HepG2 (cell line): ENCODE data around the gene HCK. TPM values are rescaled to one million over a fixed set of nuclear protein-coding genes. Genes with fewer than 3 reads are reported as not detected.

Source experiments
- AGO1 ChIP-seq: fragments of 200-400 bp; formaldehyde crosslinking; IDR thresholded peaks from 2 replicates; pipeline ENCODE4 v1.6.1; 2017; ENCODE audit warnings: mild to moderate bottlenecking, low read depth, low read length, moderate library complexity; ENCODE audit not compliant: poor library complexity, severe bottlenecking
- EP300 ChIP-seq, 3 experiments: sonication (generic) in 1 of 3; formaldehyde crosslinking in 1 of 3; IDR thresholded peaks; 2 replicates each; pipeline versions ENCODE4 v1.5.1 to v1.6.1; 2011 to 2020; ENCODE audit warnings: low read depth in 2 of 3, low read length in 2 of 3, borderline replicate concordance in 1 of 3, improper control_type of control experiment in 1 of 3, mild to moderate bottlenecking in 1 of 3, missing genetic modification reagents in 1 of 3, moderate library complexity in 1 of 3
- KDM5B ChIP-seq: sonication (generic); formaldehyde crosslinking; IDR thresholded peaks from 2 replicates; pipeline ENCODE4 v1.4.0; 2020; ENCODE audit warnings: missing genetic modification reagents, mild to moderate bottlenecking, borderline replicate concordance
- KLF6 ChIP-seq: IDR thresholded peaks from 2 replicates; pipeline ENCODE4 v1.8.0; 2016; ENCODE audit warnings: missing biosample characterization, missing genetic modification reagents
- KLF9 ChIP-seq: IDR thresholded peaks from 2 replicates; pipeline ENCODE4 v1.6.1; 2016; ENCODE audit warnings: low read depth
- KMT2A ChIP-seq: sonication (generic); formaldehyde crosslinking; IDR thresholded peaks from 2 replicates; pipeline ENCODE4 v1.4.0; 2020; ENCODE audit warnings: missing genetic modification reagents
- MED1 ChIP-seq: sonication (generic); formaldehyde crosslinking; IDR thresholded peaks from 2 replicates; pipeline ENCODE4 v1.4.0; 2020; ENCODE audit warnings: missing genetic modification reagents
- PAX8 ChIP-seq: sonication (generic); formaldehyde crosslinking; IDR thresholded peaks from 2 replicates; pipeline ENCODE4 v1.8.0; 2022; ENCODE audit warnings: mild to moderate bottlenecking, missing genetic modification reagents, borderline replicate concordance
- PHF21A ChIP-seq: sonication (generic); formaldehyde crosslinking; IDR thresholded peaks from 2 replicates; pipeline ENCODE4 v1.5.0; 2020; ENCODE audit warnings: mild to moderate bottlenecking, missing genetic modification reagents
- RBM22 ChIP-seq: fragments of 200-400 bp; formaldehyde crosslinking; optimal IDR thresholded peaks from 2 replicates; pipeline ENCODE3; 2017; ENCODE audit warnings: mild to moderate bottlenecking, low read length, moderate library complexity
- SMARCE1 ChIP-seq: fragments of 450-650 bp; IDR thresholded peaks from 2 replicates; pipeline ENCODE4 v1.6.1; 2017; ENCODE audit warnings: borderline replicate concordance
- SP2 ChIP-seq: sonication (generic); formaldehyde crosslinking; IDR thresholded peaks from 2 replicates; pipeline ENCODE4 v1.5.1; 2020; ENCODE audit warnings: mild to moderate bottlenecking, missing genetic modification reagents
- STAT5B ChIP-seq: sonication (generic); formaldehyde crosslinking; IDR thresholded peaks from 2 replicates; pipeline ENCODE4 v1.4.0; 2020; ENCODE audit warnings: missing genetic modification reagents
- ZNF205 ChIP-seq: IDR thresholded peaks from 2 replicates; pipeline ENCODE4 v1.6.1; 2018; ENCODE audit warnings: missing biosample characterization, missing genetic modification reagents
- ZNF550 ChIP-seq: sonication (generic); formaldehyde crosslinking; IDR thresholded peaks from 2 replicates; pipeline ENCODE4 v1.4.0; 2020; ENCODE audit warnings: mild to moderate bottlenecking, missing genetic modification reagents, borderline replicate concordance
- ZNF567 ChIP-seq: sonication (generic); formaldehyde crosslinking; IDR thresholded peaks from 2 replicates; pipeline ENCODE4 v1.8.1; 2023; ENCODE audit warnings: mild to moderate bottlenecking, missing genetic modification reagents, borderline replicate concordance
- ZNF83 ChIP-seq: sonication (generic); formaldehyde crosslinking; IDR thresholded peaks from 2 replicates; pipeline ENCODE4 v1.4.0; 2020; ENCODE audit warnings: missing genetic modification reagents, mild to moderate bottlenecking, borderline replicate concordance
- ZNF850 ChIP-seq: sonication (generic); formaldehyde crosslinking; conservative IDR thresholded peaks from 2 replicates; pipeline ENCODE4 v1.9.0; 2021; ENCODE audit warnings: mild to moderate bottlenecking, missing genetic modification reagents
- ZZZ3 ChIP-seq: sonication (generic); formaldehyde crosslinking; IDR thresholded peaks from 2 replicates; pipeline ENCODE4 v1.4.0; 2020; ENCODE audit warnings: missing genetic modification reagents, mild to moderate bottlenecking, borderline replicate concordance
- polyA plus RNA-seq, 8 experiments: library from polyadenylated mRNA; depleted of rRNA in 3 of 8; stranded (reverse) in 7 of 8; unstranded in 1 of 8; fragments of >200 nt; fragmentation: Illumina TruSeq in 4 of 8; extraction: Trizol in 4 of 8; gene quantifications; 2 replicates each; pipeline versions ENCODE4 v1.2.1 to v1.2.3, GENCODE V29; 2011 to 2016; ENCODE audit warnings: low read depth in 4 of 8, missing spikeins in 1 of 8, mixed read lengths in 1 of 8; ENCODE audit not compliant: insufficient read depth in 1 of 8
- total RNA-seq, 5 experiments: library from RNA; depleted of rRNA; stranded (reverse); fragments of >200 nt; fragmentation: Illumina TruSeq; extraction: Trizol; gene quantifications; 2 replicates each; pipeline ENCODE4 v1.2.3, GENCODE V29; 2016; ENCODE audit warnings: low read depth in 1 of 5
- TF ChIP-seq, protein P1 (sequence below): fragments of 450-650 bp; IDR thresholded peaks from 2 replicates; pipeline ENCODE4 v1.6.1; 2017
- TF ChIP-seq, protein P2 (sequence below): sonication (generic); formaldehyde crosslinking; IDR thresholded peaks from 2 replicates; pipeline ENCODE4 v1.4.0; 2020; ENCODE audit warnings: mild to moderate bottlenecking, missing genetic modification reagents
- TF ChIP-seq, protein P3 (sequence below): sonication (generic); formaldehyde crosslinking; IDR thresholded peaks from 2 replicates; pipeline ENCODE4 v1.5.0; 2020; ENCODE audit warnings: missing genetic modification reagents
- TF ChIP-seq, protein P4 (sequence below): IDR thresholded peaks from 2 replicates; pipeline ENCODE4 v1.6.1; 2012; ENCODE audit warnings: low read depth, low read length, improper control_type of control experiment
- TF ChIP-seq, protein P5 (sequence below): IDR thresholded peaks from 2 replicates; pipeline ENCODE4 v1.6.1; 2016; ENCODE audit warnings: mild to moderate bottlenecking, missing biosample characterization, missing genetic modification reagents
- TF ChIP-seq, protein P6 (sequence below): sonication (generic); formaldehyde crosslinking; IDR thresholded peaks from 2 replicates; pipeline ENCODE4 v1.8.0; 2022; ENCODE audit warnings: mild to moderate bottlenecking, missing genetic modification reagents, moderate library complexity

HCK gene
- total and polyA plus RNA-seq, 2 of the 13 experiments (the other 11 are each of a cell fraction or from before 2014, with no cell fraction given) = 0.04 TPM; not detected in 1

DNA sequence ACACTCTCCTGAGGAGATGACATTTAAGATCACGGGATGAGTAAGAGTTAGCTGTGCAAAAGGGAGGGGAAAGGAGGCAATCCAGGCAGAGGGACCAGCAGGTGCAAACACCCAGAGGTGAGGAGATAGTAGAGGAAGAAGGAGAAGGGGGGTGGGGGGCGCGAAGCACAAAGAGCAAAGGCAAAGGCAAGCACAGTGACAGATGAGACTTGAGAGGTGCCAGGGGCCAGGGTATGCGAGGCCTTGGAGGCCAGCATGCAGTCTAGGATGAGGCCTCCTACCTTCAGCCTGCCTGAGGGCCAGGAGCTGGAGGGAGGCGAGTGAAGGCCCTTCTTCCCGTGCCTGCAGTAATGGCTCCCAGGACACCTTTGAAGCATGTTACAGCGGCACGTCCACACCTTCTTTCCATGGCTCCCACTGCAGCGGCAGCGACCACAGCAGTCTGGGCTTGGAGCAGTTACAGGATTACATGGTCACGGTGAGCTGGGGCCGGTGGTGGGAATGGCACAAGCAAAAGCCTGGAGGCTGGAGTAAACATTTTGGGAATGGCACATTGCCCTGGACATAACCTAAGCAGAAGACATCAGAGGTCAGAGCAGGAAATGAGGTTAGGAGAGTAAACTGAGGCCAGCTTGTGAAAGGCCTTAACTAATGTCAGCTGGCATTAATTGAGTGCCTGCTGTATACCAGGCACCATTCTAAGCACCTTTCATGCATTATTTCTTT is 23.2 kb upstream of the HCK start (continued):
- TF ChIP-seq PHF21A (CRISPR knock-in tag) (no peak), ZNF205 (peak; percentile 78; the same call in 1 of the 2 replicates), MED1 (CRISPR knock-in tag) (peak; percentile 49), AGO1 (no peak), STAT5B (CRISPR knock-in tag) (no peak), KLF9 (no peak), KDM5B (CRISPR knock-in tag) (peak; percentile 77; the same call in 1 of the 2 replicates), ZNF550 (CRISPR knock-in tag) (peak; percentile 94; the same call in 1 of the 2 replicates), SMARCE1 (no peak), KMT2A (CRISPR knock-in tag) (0 out of 2 replicates have a peak, but pooled peaks have one; percentile 46), ZNF567 (0 out of 2 replicates have a peak, but pooled peaks have one; percentile 82), EP300 (IDR thresholded peaks at IDR 0.05; ENCODE audit: low read depth in 2 of 2, low read length in 2 of 2) (no peak), EP300 (CRISPR knock-in tag; IDR thresholded peaks at IDR 0.05; ENCODE audit: borderline replicate concordance) (no peak), ZNF83 (CRISPR knock-in tag) (peak; percentile 78; the same call in 1 of the 2 replicates), KLF6 (CRISPR knock-in tag) (no peak), PAX8 (CRISPR knock-in tag) (no peak), ZZZ3 (CRISPR knock-in tag) (no peak), RBM22 (no peak), SP2 (no peak), ZNF850 (CRISPR knock-in tag) (no peak)
- TF ChIP-seq, protein P1, sequence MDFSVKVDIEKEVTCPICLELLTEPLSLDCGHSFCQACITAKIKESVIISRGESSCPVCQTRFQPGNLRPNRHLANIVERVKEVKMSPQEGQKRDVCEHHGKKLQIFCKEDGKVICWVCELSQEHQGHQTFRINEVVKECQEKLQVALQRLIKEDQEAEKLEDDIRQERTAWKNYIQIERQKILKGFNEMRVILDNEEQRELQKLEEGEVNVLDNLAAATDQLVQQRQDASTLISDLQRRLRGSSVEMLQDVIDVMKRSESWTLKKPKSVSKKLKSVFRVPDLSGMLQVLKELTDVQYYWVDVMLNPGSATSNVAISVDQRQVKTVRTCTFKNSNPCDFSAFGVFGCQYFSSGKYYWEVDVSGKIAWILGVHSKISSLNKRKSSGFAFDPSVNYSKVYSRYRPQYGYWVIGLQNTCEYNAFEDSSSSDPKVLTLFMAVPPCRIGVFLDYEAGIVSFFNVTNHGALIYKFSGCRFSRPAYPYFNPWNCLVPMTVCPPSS = no peak
- TF ChIP-seq, protein P2, sequence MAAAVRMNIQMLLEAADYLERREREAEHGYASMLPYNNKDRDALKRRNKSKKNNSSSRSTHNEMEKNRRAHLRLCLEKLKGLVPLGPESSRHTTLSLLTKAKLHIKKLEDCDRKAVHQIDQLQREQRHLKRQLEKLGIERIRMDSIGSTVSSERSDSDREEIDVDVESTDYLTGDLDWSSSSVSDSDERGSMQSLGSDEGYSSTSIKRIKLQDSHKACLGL = no peak
- TF ChIP-seq, protein P3, sequence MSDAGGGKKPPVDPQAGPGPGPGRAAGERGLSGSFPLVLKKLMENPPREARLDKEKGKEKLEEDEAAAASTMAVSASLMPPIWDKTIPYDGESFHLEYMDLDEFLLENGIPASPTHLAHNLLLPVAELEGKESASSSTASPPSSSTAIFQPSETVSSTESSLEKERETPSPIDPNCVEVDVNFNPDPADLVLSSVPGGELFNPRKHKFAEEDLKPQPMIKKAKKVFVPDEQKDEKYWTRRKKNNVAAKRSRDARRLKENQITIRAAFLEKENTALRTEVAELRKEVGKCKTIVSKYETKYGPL = no peak
- TF ChIP-seq, protein P4, sequence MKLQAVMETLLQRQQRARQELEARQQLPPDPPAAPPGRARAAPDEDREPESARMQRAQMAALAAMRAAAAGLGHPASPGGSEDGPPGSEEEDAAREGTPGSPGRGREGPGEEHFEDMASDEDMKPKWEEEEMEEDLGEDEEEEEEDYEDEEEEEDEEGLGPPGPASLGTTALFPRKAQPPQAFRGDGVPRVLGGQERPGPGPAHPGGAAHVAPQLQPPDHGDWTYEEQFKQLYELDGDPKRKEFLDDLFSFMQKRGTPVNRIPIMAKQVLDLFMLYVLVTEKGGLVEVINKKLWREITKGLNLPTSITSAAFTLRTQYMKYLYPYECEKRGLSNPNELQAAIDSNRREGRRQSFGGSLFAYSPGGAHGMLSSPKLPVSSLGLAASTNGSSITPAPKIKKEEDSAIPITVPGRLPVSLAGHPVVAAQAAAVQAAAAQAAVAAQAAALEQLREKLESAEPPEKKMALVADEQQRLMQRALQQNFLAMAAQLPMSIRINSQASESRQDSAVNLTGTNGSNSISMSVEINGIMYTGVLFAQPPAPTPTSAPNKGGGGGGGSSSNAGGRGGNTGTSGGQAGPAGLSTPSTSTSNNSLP = no peak
- TF ChIP-seq, protein P5, sequence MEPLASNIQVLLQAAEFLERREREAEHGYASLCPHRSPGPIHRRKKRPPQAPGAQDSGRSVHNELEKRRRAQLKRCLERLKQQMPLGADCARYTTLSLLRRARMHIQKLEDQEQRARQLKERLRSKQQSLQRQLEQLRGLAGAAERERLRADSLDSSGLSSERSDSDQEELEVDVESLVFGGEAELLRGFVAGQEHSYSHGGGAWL = no peak
- TF ChIP-seq, protein P6, sequence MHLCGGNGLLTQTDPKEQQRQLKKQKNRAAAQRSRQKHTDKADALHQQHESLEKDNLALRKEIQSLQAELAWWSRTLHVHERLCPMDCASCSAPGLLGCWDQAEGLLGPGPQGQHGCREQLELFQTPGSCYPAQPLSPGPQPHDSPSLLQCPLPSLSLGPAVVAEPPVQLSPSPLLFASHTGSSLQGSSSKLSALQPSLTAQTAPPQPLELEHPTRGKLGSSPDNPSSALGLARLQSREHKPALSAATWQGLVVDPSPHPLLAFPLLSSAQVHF (CRISPR knock-in tag) = no peak
